Ovary (tissue), 9 donors: ENCODE measurements around the gene AFAP1. TPM values are rescaled to one million over a fixed set of nuclear protein-coding genes. Genes with fewer than 3 reads are reported as not detected.

ENCODE experiments used
- DNase-seq, 5 donors: peaks; one replicate each; pipeline ENCODE4 v3.0.0-alpha.2; 2019 to 2020
- H3K27ac ChIP-seq, 2 donors: fragments of 200-600 bp; one replicate each; pipeline versions ENCODE4 v1.5.1 to v1.8.0; 2019 to 2022
- H3K27me3 ChIP-seq: fragments of 200-600 bp; one replicate; pipeline ENCODE4 v1.8.0; 2022
- H3K36me3 ChIP-seq: fragments of 200-600 bp; sonication (generic); one replicate; pipeline ENCODE4 v1.5.1; 2019
- H3K4me1 ChIP-seq: one replicate; pipeline ENCODE4 v1.8.1; 2013; ENCODE audit warnings: mild to moderate bottlenecking, moderate library complexity; ENCODE audit not compliant: insufficient read depth
- H3K4me3 ChIP-seq: fragments of 200-600 bp; sonication (generic); one replicate; pipeline ENCODE4 v1.5.1; 2017
- H3K9me3 ChIP-seq, 2 donors: fragments of 200-600 bp in 1 of 2; sonication (generic) in 1 of 2; one replicate each; pipeline versions ENCODE4 v1.5.1 to v1.8.1; 2013 to 2019; ENCODE audit warnings: mild to moderate bottlenecking in 1 of 2, moderate library complexity in 1 of 2
- CTCF ChIP-seq, 3 donors: fragments of 450-650 bp in 2 of 3; fragments of 200-600 bp in 1 of 3; IDR thresholded peaks; one replicate each; pipeline versions ENCODE4 v1.5.1 to v1.8.0; 2016 to 2022; ENCODE audit warnings: antibody characterized with exemption in 3 of 3, mild to moderate bottlenecking in 1 of 3
- EP300 ChIP-seq: sonication (generic); formaldehyde crosslinking; IDR thresholded peaks from one replicate; pipeline ENCODE4 v1.6.1; 2017; ENCODE audit warnings: antibody characterized with exemption
- POLR2A ChIP-seq: fragments of 450-650 bp; IDR thresholded peaks from one replicate; pipeline ENCODE4 v1.6.1; 2017; ENCODE audit warnings: antibody characterized with exemption, mild to moderate bottlenecking, moderate library complexity
- WGBS, 3 donors: extraction: QIAGEN DNeasy Blood & Tissue Kit in 1 of 3; methylation state at CpG; one replicate each; pipeline versions ENCODE4 v1.1.5 to v1.1.7; 2013 to 2017; 5-methylcytosine and 5-hydroxymethylcytosine counted together
- intact Hi-C, 4 donors: fragments of 100-400 bp; cut with DNase I; formaldehyde crosslinking; loops; one replicate each; pipeline versions ENCODE4 v1.11.0 to v1.15.1; 2022 to 2023
- polyA plus RNA-seq, 2 donors: library from polyadenylated mRNA; stranded (reverse); fragments of 200-250 nt in 1 of 2; fragments of 350-450 nt in 1 of 2; fragmentation: Illumina TruSeq in 1 of 2; extraction: RNeasy Lipid Tissue Mini Kit (QIAGEN cat#74804) in 1 of 2; gene quantifications; one replicate each; pipeline ENCODE4 v1.2.3, GENCODE V29; 2013 to 2014
- total RNA-seq, 7 donors: library from RNA; depleted of rRNA in 2 of 7; stranded (reverse); fragments of >200 nt in 2 of 7; fragmentation: NEBNext Ultra II Directional in 3 of 7; extraction: Animal tissue kit (Norgen Biotek cat#: 25700) in 3 of 7; gene quantifications; one replicate each; pipeline versions ENCODE4 v1.1.0 to v1.2.4, GENCODE V29; 2016 to 2023
- donor health status: DM: no; HTN: no; CAD: no; lungs with moderate emphysema.
- donor health status: DM: no; HTN: no; CAD: no.
- donor health status: Bipolar disorder and iron deficiency.
- donor health status: DM: yes; HTN: yes; CAD: no.
- donor health status: DM: no; HTN: no; CAD: no.
- donor health status: DM: yes; HTN: yes; CAD: no.

Gene AFAP1
- total and polyA plus RNA-seq, 9 donors, result 8.6 to 42.3 (median 23.0) TPM

DNA sequence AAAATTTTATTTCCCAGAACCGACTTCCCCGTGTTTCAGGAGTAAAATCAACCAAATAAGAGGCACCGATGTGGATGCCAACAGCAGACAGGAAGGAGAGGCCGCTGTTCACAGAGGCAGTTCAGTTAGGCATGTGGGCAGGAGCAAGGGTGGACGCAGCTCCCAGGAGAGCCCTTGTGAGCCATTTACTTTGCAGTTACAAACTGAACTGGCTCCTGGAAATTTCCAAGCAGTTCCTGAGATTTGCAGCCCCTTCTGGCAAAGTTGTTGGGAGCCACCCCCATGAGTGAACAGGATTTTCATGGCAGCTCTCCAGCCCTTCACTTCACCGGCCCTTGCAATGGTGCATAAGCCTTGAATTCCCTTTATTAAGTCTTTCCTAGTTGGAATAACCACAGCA is 189.1 kb downstream of the AFAP1 start:
- 64 to 77% (median 75%) methylated on average over 6 of the region's 6 CpGs for WGBS, 3 donors

DNA sequence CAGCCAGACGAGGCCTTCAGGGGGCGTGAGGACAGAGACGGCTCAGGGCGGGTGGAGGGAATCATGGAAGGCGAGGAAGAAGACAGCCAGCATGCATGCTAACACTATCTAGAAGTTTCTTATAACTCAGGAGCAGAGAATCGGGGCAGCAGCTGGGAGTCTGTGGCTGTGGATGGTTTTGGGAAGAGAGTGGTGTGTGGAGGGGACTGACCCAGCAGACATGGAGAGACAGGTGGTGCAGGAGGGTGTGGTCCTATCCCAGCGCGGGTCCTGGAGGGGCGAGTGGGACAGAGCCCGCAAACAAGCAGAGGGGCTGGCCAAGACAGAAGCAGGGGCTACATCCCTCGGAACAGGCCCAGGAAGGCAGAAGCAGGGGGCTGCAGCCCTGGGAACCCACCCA is 192.1 kb downstream of the AFAP1 start:
- Histone ChIP-seq H3K9me3 (no peaks in the 10 kb centered on the region), H3K4me1 (no peaks in the 10 kb centered on the region), H3K36me3 (no peaks in the 10 kb centered on the region), H3K27ac (no peak overlapping the region), H3K27me3 (no peaks in the 10 kb centered on the region), H3K4me3 (no peak overlapping the region)
- 68 to 73% (median 71%) methylated on average over 11 of the region's 11 CpGs for WGBS, 3 donors
- intact Hi-C loops, result no loop called here
- DNase-seq, result no peak
- TF ChIP-seq EP300 (no peak), POLR2A (no peak), CTCF (IDR thresholded peaks at IDR 0.05) (no peak)

More for the DNA sequence above, 189.1 kb downstream of the AFAP1 start:
- Histone ChIP-seq H3K9me3 (no peaks in the 10 kb centered on the region), H3K4me1 (peaks cover 6% of the 10 kb centered on the region), H3K36me3 (no peaks in the 10 kb centered on the region), H3K27ac (no peak overlapping the region), H3K27me3 (no peaks in the 10 kb centered on the region), H3K4me3 (no peak overlapping the region)
- no peak for TF ChIP-seq EP300
- TF ChIP-seq POLR2A, result no peak
- no peak for TF ChIP-seq CTCF (IDR thresholded peaks at IDR 0.05)
- intact Hi-C loops, result loop anchor here in 1 of 4 donors (2.0 kb wide), 1 partner anchor 18 kb away; no protein-coding TSS in a partner anchor
- no peak for DNase-seq

DNA sequence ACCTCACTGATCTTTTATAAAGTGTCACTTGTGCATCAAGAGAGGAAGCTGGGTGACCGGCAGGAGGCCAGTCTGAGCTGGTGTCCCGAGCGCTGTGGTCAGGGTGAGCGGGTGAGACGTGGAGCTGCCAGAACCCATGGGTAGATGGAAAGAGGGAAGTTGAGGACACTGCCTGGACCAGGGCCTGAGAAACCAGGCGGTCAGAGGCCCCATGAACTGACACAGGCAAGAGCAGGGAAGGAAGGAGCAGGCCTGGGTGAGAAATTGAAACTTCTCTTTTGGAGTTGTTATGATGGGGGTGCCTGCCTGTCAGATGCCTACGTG is 192.6 kb downstream of the AFAP1 start:
- intact Hi-C loops, result no loop called here
- H3K36me3 ChIP-seq, result no peaks in the 10 kb centered on the region
- TF ChIP-seq POLR2A (no peak), EP300 (no peak), CTCF (IDR thresholded peaks at IDR 0.05) (no peak)

DNA sequence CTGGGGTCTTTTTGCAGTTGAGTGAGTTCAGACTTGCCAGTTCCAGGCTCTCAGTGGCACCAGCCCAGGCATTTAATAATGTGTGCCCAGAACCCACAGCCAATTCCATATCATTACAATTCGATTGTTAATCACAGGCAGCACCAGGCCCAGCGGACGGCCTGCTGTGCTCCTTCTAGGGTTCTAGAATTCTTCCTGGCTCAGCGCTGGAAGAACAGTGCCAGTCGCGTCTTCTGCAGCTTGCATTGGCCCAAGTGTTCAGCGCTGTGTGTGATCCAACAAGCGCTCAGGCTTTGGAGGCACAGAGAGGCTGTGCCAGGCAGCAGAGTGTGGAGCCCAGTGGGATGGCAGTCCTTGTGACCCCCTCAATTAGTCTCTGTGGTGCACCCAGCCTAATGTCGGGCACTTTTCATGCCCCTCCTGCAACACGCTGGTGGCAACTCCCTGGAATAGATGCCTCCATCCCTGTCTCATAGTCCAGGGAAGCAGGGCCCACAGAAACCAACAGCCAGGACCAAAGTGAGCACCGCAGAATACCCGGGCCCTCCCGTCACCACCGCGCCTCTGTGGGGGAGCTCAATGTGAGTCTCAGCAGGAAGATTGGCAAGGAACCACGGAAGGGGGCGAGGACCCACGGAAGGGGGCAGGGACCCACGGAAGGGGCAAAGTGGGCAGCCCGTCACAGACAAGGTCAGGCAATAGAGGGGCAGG is 193.2 kb downstream of the AFAP1 start:
- Histone ChIP-seq H3K4me1 (no peaks in the 10 kb centered on the region), H3K36me3 (no peaks in the 10 kb centered on the region), H3K27ac (no peak overlapping the region), H3K4me3 (no peak overlapping the region), H3K9me3 (no peaks in the 10 kb centered on the region), H3K27me3 (no peaks in the 10 kb centered on the region)
- intact Hi-C loops, result no loop called here
- WGBS, 3 donors, result 80 to 84% (median 83%) methylated on average over 19 to 20 of the region's 20 CpGs
- no peak for DNase-seq
- TF ChIP-seq EP300 (no peak), CTCF (IDR thresholded peaks at IDR 0.05) (no peak), POLR2A (no peak)

More for the DNA sequence above, 192.6 kb downstream of the AFAP1 start:
- H3K4me3 ChIP-seq, result no peak overlapping the region
- DNase-seq, result no peak
- no peaks in the 10 kb centered on the region for H3K4me1 ChIP-seq
- WGBS, 3 donors, result 75 to 85% (median 82%) methylated on average over 7 of the region's 7 CpGs
- H3K27me3 ChIP-seq, result no peaks in the 10 kb centered on the region
- H3K27ac ChIP-seq, result no peak overlapping the region
- H3K9me3 ChIP-seq, result no peaks in the 10 kb centered on the region
